ENCODE results near the gene TMEM221. TPM values are rescaled to one million over a fixed set of nuclear protein-coding genes. Genes with fewer than 3 reads are reported as not detected.

Gene TMEM221
- total and polyA plus RNA-seq, 2 donors (not counting 3 experiments of a cell fraction or from before 2014, with no cell fraction given), result 0.08 TPM; not detected in 1

GRCh38 chr19:17419154-17419620, 29.3 kb downstream of the TMEM221 start:
- Histone ChIP-seq H4K20me1 (replicated peaks; ENCODE audit: control insufficient read depth, extremely low read depth, insufficient read depth, low read length) (no peaks in the 10 kb centered on the region), H2AFZ (ENCODE audit: low read depth, low read length) (peak overlapping the region; percentile 61), H3K27ac (ENCODE audit: insufficient read depth, low read depth, low read length) (peak overlapping the region; percentile 64), H3K36me3 (ENCODE audit: control insufficient read depth in 2 of 2, extremely low read depth in 1 of 2, insufficient read depth in 2 of 2, low read length in 2 of 2) (no peaks in the 10 kb centered on the region), H3K9ac (replicated peaks; ENCODE audit: extremely low read depth, insufficient read depth, low read length) (peak overlapping the region; percentile 35), H3K4me3 (replicated peaks in 1 of 3; ENCODE audit: insufficient read depth in 1 of 3, low read depth in 1 of 3, low read length in 3 of 3) (peak overlapping the region; percentile 27 to 63 (median 32)), H3K27me3 (ENCODE audit: control insufficient read depth in 2 of 2, insufficient read depth in 2 of 2, low read length in 2 of 2) (no peaks in the 10 kb centered on the region), H3K79me2 (ENCODE audit: control insufficient read depth, insufficient read depth, low read length) (no peaks in the 10 kb centered on the region), H3K4me2 (ENCODE audit: insufficient read depth, low read length) (peak overlapping the region; percentile 75), H3K4me1 (ENCODE audit: control insufficient read depth, extremely low read depth, insufficient read depth, low read length) (peaks cover 14% of the 10 kb centered on the region), H3K9me1 (replicated peaks; ENCODE audit: control insufficient read depth, extremely low read depth, insufficient read depth, low read length) (no peaks in the 10 kb centered on the region), H3K9me3 (replicated peaks; ENCODE audit: control insufficient read depth, insufficient read depth, low read length) (no peaks in the 10 kb centered on the region)
- BruUV-seq (replicated peaks), result TSS peak; percentile 98
- POLR2A ChIA-PET, result interaction anchor here (0.7 to 1.3 kb wide), 4 partner anchors 14 to 447 kb away, joined by 3 to 4 read pairs (median 4); partner anchors contain the start of gene BST2
- CTCF ChIA-PET, result interaction anchor here (0.5 to 1.6 kb wide), 18 partner anchors 10 to 440 kb away, joined by 3 to 12 read pairs (median 4); partner anchors contain the start of genes BST2, CCDC194, DDA1 and MRPL34
- DNase-seq (ENCODE audit: low read depth, low spot score), result no peak
- intact Hi-C loops (cut with micrococcal nuclease) (loop anchor here (2.0 kb wide), 1 partner anchor 52 kb away; the partner anchor contains the start of gene SLC27A1), dilution Hi-C loops (cut with MboI; ENCODE audit: extremely low pct_ligation_motif_present, low sequenced_read_pairs) (no loop called here)
- FAIRE-seq, result no peak
- no peak for TF ChIP-seq POLR2AphosphoS5 (IDR thresholded peaks at IDR 0.05; ENCODE audit: insufficient read depth, low read depth, low read length)
- TF ChIP-seq GATA2 (IDR thresholded peaks at IDR 0.05; ENCODE audit: insufficient read depth, insufficient read length, low read depth, low read length), result no peak
- no peak for TF ChIP-seq FOS (IDR thresholded peaks at IDR 0.05; ENCODE audit: borderline replicate concordance, insufficient read depth, low read length)
- no peak for TF ChIP-seq POLR2A (IDR thresholded peaks at IDR 0.05; ENCODE audit: low read depth, low read length)
- TF ChIP-seq CTCF (IDR thresholded peaks at IDR 0.05; ENCODE audit: extremely low read depth in 1 of 2, insufficient read depth in 1 of 2, low read depth in 1 of 2, low read length in 2 of 2), result no peak
- TF ChIP-seq EZH2 (IDR thresholded peaks at IDR 0.05; ENCODE audit: borderline replicate concordance, low read depth, low read length, severe bottlenecking), result no peak
- TF ChIP-seq JUN (IDR thresholded peaks at IDR 0.05; ENCODE audit: borderline replicate concordance, insufficient read depth, insufficient read length, low read depth), result no peak
- no peak for TF ChIP-seq MAX (IDR thresholded peaks at IDR 0.05; ENCODE audit: insufficient read depth, insufficient read length)
- TF ChIP-seq MYC (IDR thresholded peaks at IDR 0.05; ENCODE audit: low read depth, low read length), result no peak

Measured in endothelial cell of umbilical vein (primary cell).